Keratinocyte (primary cell): ENCODE measurements around the gene JAKMIP2. TPM values are rescaled to one million over a fixed set of nuclear protein-coding genes. Genes with fewer than 3 reads are reported as not detected.

Source experiments
- DNase-seq: peaks from one replicate; pipeline ENCODE4 v3.0.0-alpha.2; 2011; ENCODE audit warnings: low read depth, missing footprints, low spot score
- FAIRE-seq: peaks from 2 replicates; lab custom pipeline; 2011; peaks lifted over from hg19 to GRCh38; lab: Jason Lieb, UNC
- H2AFZ ChIP-seq: 2 replicates; pipeline ENCODE4 v1.6.0; 2012; ENCODE audit warnings: low read length, control low read depth, inconsistent platforms; ENCODE audit not compliant: control insufficient read depth
- H3K27ac ChIP-seq: 2 replicates; pipeline ENCODE4 v1.5.1; 2011; ENCODE audit warnings: low read length; ENCODE audit not compliant: control insufficient read depth, insufficient read depth
- H3K27me3 ChIP-seq: 3 replicates; pipeline ENCODE4 v1.6.0; 2011; ENCODE audit warnings: low read length; ENCODE audit not compliant: control insufficient read depth, insufficient read depth; ENCODE audit errors: extremely low read depth
- H3K36me3 ChIP-seq, 2 experiments: 2 replicates in 1 of 2; 3 replicates in 1 of 2; pipeline ENCODE4 v1.5.1; 2011; ENCODE audit warnings: low read length in 2 of 2, mild to moderate bottlenecking in 1 of 2; ENCODE audit not compliant: control insufficient read depth in 2 of 2, insufficient read depth in 2 of 2; ENCODE audit errors: extremely low read depth in 1 of 2
- H3K4me1 ChIP-seq: 3 replicates; pipeline ENCODE4 v1.5.1; 2011; ENCODE audit warnings: low read length; ENCODE audit not compliant: control insufficient read depth, insufficient read depth; ENCODE audit errors: extremely low read depth
- H3K4me2 ChIP-seq: 3 replicates; pipeline ENCODE4 v1.6.0; 2011; ENCODE audit warnings: low read depth, low read length; ENCODE audit not compliant: control insufficient read depth, insufficient read depth; ENCODE audit errors: extremely low read depth
- H3K4me3 ChIP-seq, 3 experiments: fragments of 200-600 bp in 1 of 3; sonication (generic) in 1 of 3; 2 replicates in 2 of 3; 3 replicates in 1 of 3; pipeline ENCODE4 v1.5.1; 2011 to 2016; ENCODE audit warnings: low read length in 3 of 3, mild to moderate bottlenecking in 3 of 3, control low read depth in 2 of 3, inconsistent platforms in 1 of 3, low read depth in 1 of 3, mixed read lengths in 1 of 3, mixed run types in 1 of 3, moderate library complexity in 1 of 3; ENCODE audit not compliant: control insufficient read depth in 2 of 3, insufficient read depth in 2 of 3; ENCODE audit errors: extremely low read depth in 1 of 3
- H3K79me2 ChIP-seq: 2 replicates; pipeline ENCODE4 v1.6.0; 2012; ENCODE audit warnings: low read length; ENCODE audit not compliant: control insufficient read depth, insufficient read depth
- H3K9ac ChIP-seq: 3 replicates; pipeline ENCODE4 v1.6.0; 2011; ENCODE audit warnings: low read length; ENCODE audit not compliant: control insufficient read depth, insufficient read depth; ENCODE audit errors: extremely low read depth
- H3K9me1 ChIP-seq: 3 replicates; pipeline ENCODE4 v1.6.0; 2011; ENCODE audit warnings: low read length; ENCODE audit not compliant: control insufficient read depth, insufficient read depth; ENCODE audit errors: extremely low read depth
- H3K9me3 ChIP-seq: 2 replicates; pipeline ENCODE4 v1.5.1; 2012; ENCODE audit warnings: low read depth, low read length; ENCODE audit not compliant: control insufficient read depth
- H4K20me1 ChIP-seq: 3 replicates; pipeline ENCODE4 v1.6.0; 2011; ENCODE audit warnings: low read length; ENCODE audit not compliant: control insufficient read depth, insufficient read depth; ENCODE audit errors: extremely low read depth
- CTCF ChIP-seq, 3 experiments: IDR thresholded peaks in 1 of 3; conservative IDR thresholded peaks in 1 of 3; optimal IDR thresholded peaks in 1 of 3; 2 replicates in 2 of 3; 3 replicates in 1 of 3; pipeline versions ENCODE3 to v1.5.1; 2011; ENCODE audit warnings: low read length in 3 of 3, mild to moderate bottlenecking in 3 of 3, moderate library complexity in 2 of 3, control low read depth in 1 of 3, inconsistent platforms in 1 of 3; ENCODE audit not compliant: insufficient read depth in 2 of 3; ENCODE audit errors: extremely low read depth in 1 of 3
- EZH2 ChIP-seq: IDR thresholded peaks from one replicate; pipeline ENCODE4 v1.6.1; 2012; ENCODE audit warnings: inconsistent platforms, mild to moderate bottlenecking, low read length, moderate library complexity
- dilution Hi-C: fragments of 300-500 bp; cut with MboI; formaldehyde crosslinking; loops from one replicate; pipeline ENCODE4 v1.7.0; 2020; ENCODE audit warnings: low sequenced_read_pairs; ENCODE audit not compliant: extremely low pct_ligation_motif_present
- polyA plus RNA-seq, 5 experiments: library from polyadenylated mRNA; depleted of rRNA in 3 of 5; stranded (reverse) in 3 of 5; stranded (forward) in 1 of 5; unstranded in 1 of 5; fragments of >200 nt; gene quantifications; 1 replicate in 1 of 5; 2 replicates in 3 of 5; 3 replicates in 1 of 5; pipeline versions ENCODE4 v1.2.1 to v1.2.3, GENCODE V29; 2011 to 2012; ENCODE audit warnings: missing spikeins in 2 of 5, low read depth in 1 of 5, low replicate concordance in 1 of 5

Gene JAKMIP2
- polyA plus RNA-seq, 1 donor (not counting 4 experiments of a cell fraction or from before 2014, with no cell fraction given), result not detected

GRCh38 chr5:147786142-147786541, 3.6 kb upstream of the JAKMIP2 start:
- H3K79me2 ChIP-seq, result no peaks in the 10 kb centered on the region
- dilution Hi-C loops, result no loop called here
- DNase-seq, result no peak

DNA sequence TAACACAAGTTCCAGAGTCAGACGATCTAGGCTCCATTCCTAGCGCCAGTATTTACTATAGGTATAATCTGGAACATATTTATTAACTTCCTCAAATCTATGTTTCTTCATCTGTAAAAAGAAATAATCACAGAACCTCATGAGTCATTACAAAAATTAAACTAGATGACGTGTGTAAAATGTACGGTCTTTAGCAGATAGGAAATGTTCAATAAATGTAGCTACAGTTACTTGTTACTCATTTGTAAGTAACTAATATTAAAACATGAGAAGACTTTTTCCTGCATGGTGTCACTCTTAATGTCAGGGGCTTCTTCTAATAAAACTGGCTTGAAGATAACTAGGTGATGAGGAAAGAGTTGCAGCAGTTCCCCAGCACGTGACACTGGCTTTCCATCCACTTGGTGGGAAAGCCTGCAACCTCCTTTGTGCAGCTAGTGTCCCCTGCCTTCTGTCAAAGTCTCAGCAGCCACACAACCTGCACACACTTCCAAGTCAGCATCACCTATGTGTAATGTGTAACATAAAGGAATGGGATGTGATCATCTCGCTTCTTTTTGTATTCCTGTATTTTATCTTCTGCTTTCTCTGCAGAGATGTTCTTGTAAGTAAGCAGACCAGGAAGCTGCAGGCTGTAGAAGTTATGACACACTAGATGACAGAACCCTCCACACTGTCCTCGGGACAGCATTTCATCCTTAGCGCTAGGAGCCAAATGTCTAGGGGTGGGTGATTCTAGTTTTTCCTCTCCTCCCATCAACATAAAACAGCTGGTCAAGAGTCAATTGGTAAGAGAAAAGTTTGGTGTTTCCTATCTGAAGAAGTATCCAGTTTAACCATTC, 1.8 kb upstream of the JAKMIP2 start:
- Histone ChIP-seq H3K36me3 (no peaks in the 10 kb centered on the region), H3K4me1 (no peaks in the 10 kb centered on the region), H3K9me1 (no peaks in the 10 kb centered on the region), H3K27ac (no peak overlapping the region), H3K9me3 (no peaks in the 10 kb centered on the region), H3K27me3 (no peaks in the 10 kb centered on the region), H4K20me1 (no peaks in the 10 kb centered on the region), H2AFZ (no peak overlapping the region), H3K79me2 (no peaks in the 10 kb centered on the region), H3K9ac (no peak overlapping the region), H3K4me2 (no peak overlapping the region), H3K4me3 (no peak overlapping the region)
- dilution Hi-C loops, result no loop called here
- no peak for DNase-seq
- FAIRE-seq, result no peak
- no peak for TF ChIP-seq EZH2
- TF ChIP-seq CTCF (optimal IDR thresholded peaks at IDR 0.05 in 1 of 3, IDR thresholded peaks at IDR 0.05 in 1 of 3, conservative IDR thresholded peaks at IDR 0.05 in 1 of 3; ENCODE audit: extremely low read depth in 1 of 3, insufficient read depth in 2 of 3, low read length in 3 of 3), result no peak

More at GRCh38 chr5:147786142-147786541, 3.6 kb upstream of the JAKMIP2 start:
- H3K9me3 ChIP-seq, result no peaks in the 10 kb centered on the region
- no peaks in the 10 kb centered on the region for H3K9me1 ChIP-seq
- H3K4me3 ChIP-seq, result no peak overlapping the region
- H3K4me1 ChIP-seq, result no peaks in the 10 kb centered on the region
- no peaks in the 10 kb centered on the region for H4K20me1 ChIP-seq
- no peak overlapping the region for H3K9ac ChIP-seq
- H3K27ac ChIP-seq, result no peak overlapping the region
- H3K27me3 ChIP-seq, result no peaks in the 10 kb centered on the region
- no peak overlapping the region for H2AFZ ChIP-seq
- FAIRE-seq, result no peak
- no peak overlapping the region for H3K4me2 ChIP-seq
- no peak for TF ChIP-seq CTCF (optimal IDR thresholded peaks at IDR 0.05 in 1 of 3, IDR thresholded peaks at IDR 0.05 in 1 of 3, conservative IDR thresholded peaks at IDR 0.05 in 1 of 3; ENCODE audit: extremely low read depth in 1 of 3, insufficient read depth in 2 of 3, low read length in 3 of 3)
- no peak for TF ChIP-seq EZH2
- no peaks in the 10 kb centered on the region for H3K36me3 ChIP-seq
